Heart left ventricle (tissue), 13 donors: ENCODE data around the gene CDH6.

Experiments
- CTCF ChIP-seq, 12 donors: fragments of 200-600 bp; sonication (generic) in 4 of 12; IDR thresholded peaks; one replicate each; pipeline versions ENCODE4 v1.5.0 to v1.8.0; 2018 to 2022; ENCODE audit warnings: antibody characterized with exemption in 12 of 12, mild to moderate bottlenecking in 5 of 12
- POLR2A ChIP-seq, 2 donors: fragments of 450-650 bp; IDR thresholded peaks; one replicate each; pipeline ENCODE4 v1.6.1; 2017; ENCODE audit warnings: antibody characterized with exemption in 2 of 2, mild to moderate bottlenecking in 2 of 2, moderate library complexity in 2 of 2
- donor health status: ischemic (EF 13 %, LVEDD 7.1; RV severe dilation, severe dysfunction).
- donor health status: DM: no; HTN: yes; CAD: no.
- donor health status: DM: no; HTN: no; CAD: no.
- donor health status: ischemic (EF 25% LVEDD 6.9; RV normal size, moderate dysfunction).
- donor health status: ischemic (EF 25% LVEDD 5.7; RV mildly dilated, moderate dysfunction).
- donor health status: ischemic (EF 35%, LVEDD 5.7; RV mildly dilated, moderate dysfunction).
- donor health status: nonischemic (EF 11% LVEDD 7.7; RV severe dilation, severe dysfunction).
- donor health status: DM: yes; HTN: yes; CAD: no.
- donor health status: PGD.
- donor health status: ischemic (EF 29% LVEDD 5.4; RV normal size, mild dysfunction).
- donor health status: nonischemic (EF 23%, LVEDD 6.1; RV moderate dilation, normal function).

- TF ChIP-seq POLR2A (IDR thresholded peaks at IDR 0.05), result no peak
- TF ChIP-seq CTCF (IDR thresholded peaks at IDR 0.05), result no peak
These were observed 78.1 kb downstream of the CDH6 start for GRCh38 chr5:31271567-31271966.
